ENCODE measurements around the gene PRKN.

- TF ChIP-seq CTCF (conservative IDR thresholded peaks at IDR 0.05 in 1 of 2, IDR thresholded peaks at IDR 0.05 in 1 of 2; ENCODE audit: low read depth in 1 of 2, low read length in 2 of 2) (no peak), EZH2 (IDR thresholded peaks at IDR 0.05; ENCODE audit: low read length, missing control alignments) (no peak)
Measured at GRCh38 chr6:162532283-162533008, 195.1 kb downstream of the PRKN start.

Measured in fibroblast of lung (primary cell).